Stimulated activated memory B cell treated with anti-CD40 and anti-IgM and Interleukin-4, amounts not matched to agents 10 μg/mL and 1 μg/mL and 100 μg/mL, for 72 hours (primary cell): ENCODE data around the gene KRTAP10-5.
A peak's percentile ranks its signal among the peaks of the same experiment; 100 is the strongest.
"Not testable (repeated sequence)": the region's sequence is repeated elsewhere in the genome, so short reads cannot be mapped to it uniquely, and the experiment has no call there.

Experiments
- ATAC-seq: fragments of 150-1000 bp; cut with Tn5 transposase; 2 replicates; pipeline ENCODE4 v1.10.0; 2021
- H3K27ac Mint-ChIP-seq: one replicate; pipeline ENCODE4 v1.8.0; 2022; ENCODE audit warnings: mild to moderate bottlenecking, mixed read lengths
- H3K27me3 Mint-ChIP-seq: one replicate; pipeline ENCODE4 v1.8.0; 2022; ENCODE audit warnings: mixed read lengths
- H3K36me3 Mint-ChIP-seq: one replicate; pipeline ENCODE4 v1.8.0; 2022; ENCODE audit warnings: mixed read lengths
- H3K4me1 Mint-ChIP-seq: one replicate; pipeline ENCODE4 v1.8.0; 2022; ENCODE audit warnings: mixed read lengths
- H3K4me3 Mint-ChIP-seq: one replicate; pipeline ENCODE4 v1.8.0; 2022; ENCODE audit warnings: mild to moderate bottlenecking, moderate library complexity, mixed read lengths
- H3K9me3 Mint-ChIP-seq: one replicate; pipeline ENCODE4 v1.8.0; 2022; ENCODE audit warnings: mixed read lengths

Gene KRTAP10-5

GRCh38 chr21:44589094-44589493, 8.7 kb upstream of the KRTAP10-5 start:
- Mint-ChIP-seq H3K27ac (no peak overlapping the region), H3K27me3 (peaks cover 67% of the 10 kb centered on the region), H3K4me3 (no peak overlapping the region), H3K9me3 (peaks cover 5% of the 10 kb centered on the region), H3K36me3 (no peaks in the 10 kb centered on the region), H3K4me1 (no peaks in the 10 kb centered on the region)
- ATAC-seq, result no peak

GRCh38 chr21:44585892-44586291, 5.5 kb upstream of the KRTAP10-5 start:
- H3K36me3 Mint-ChIP-seq, result peaks cover 13% of the 10 kb centered on the region
- no peak for ATAC-seq
- H3K4me1 Mint-ChIP-seq, result no peaks in the 10 kb centered on the region
- peaks cover 17% of the 10 kb centered on the region for H3K9me3 Mint-ChIP-seq
- H3K4me3 Mint-ChIP-seq, result no peak overlapping the region
- peaks cover 74% of the 10 kb centered on the region for H3K27me3 Mint-ChIP-seq
- H3K27ac Mint-ChIP-seq, result no peak overlapping the region

DNA sequence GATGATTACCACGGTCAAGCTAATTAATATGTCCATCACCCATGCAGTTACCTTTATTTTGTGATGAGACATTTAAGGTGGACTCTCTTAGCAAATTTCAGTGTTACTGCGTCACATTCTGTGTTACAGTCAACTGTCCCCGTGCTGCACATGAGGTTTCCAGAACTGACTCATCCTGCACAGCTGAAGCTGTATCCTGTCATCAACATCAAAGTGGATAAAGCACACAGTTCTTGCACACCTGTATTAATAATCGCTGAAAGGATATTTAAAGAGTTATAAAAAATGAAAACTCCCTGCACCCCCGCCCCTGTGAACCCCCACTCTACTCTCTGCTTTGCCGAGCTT, 3.4 kb upstream of the KRTAP10-5 start:
- ATAC-seq, result no peak
- no peak overlapping the region for H3K27ac Mint-ChIP-seq

GRCh38 chr21:44583089-44583799, 2.8 kb upstream of the KRTAP10-5 start:
- no peak for ATAC-seq
- Mint-ChIP-seq H3K27ac (no peak overlapping the region), H3K36me3 (peaks cover 19% of the 10 kb centered on the region), H3K27me3 (peaks cover 72% of the 10 kb centered on the region), H3K4me1 (no peaks in the 10 kb centered on the region), H3K4me3 (no peak overlapping the region), H3K9me3 (peaks cover 22% of the 10 kb centered on the region)

More for the DNA sequence above, 3.4 kb upstream of the KRTAP10-5 start:
- no peaks in the 10 kb centered on the region for H3K4me1 Mint-ChIP-seq
- no peak overlapping the region for H3K4me3 Mint-ChIP-seq
- peaks cover 21% of the 10 kb centered on the region for H3K9me3 Mint-ChIP-seq
- H3K27me3 Mint-ChIP-seq, result peaks cover 72% of the 10 kb centered on the region
- peaks cover 19% of the 10 kb centered on the region for H3K36me3 Mint-ChIP-seq

DNA sequence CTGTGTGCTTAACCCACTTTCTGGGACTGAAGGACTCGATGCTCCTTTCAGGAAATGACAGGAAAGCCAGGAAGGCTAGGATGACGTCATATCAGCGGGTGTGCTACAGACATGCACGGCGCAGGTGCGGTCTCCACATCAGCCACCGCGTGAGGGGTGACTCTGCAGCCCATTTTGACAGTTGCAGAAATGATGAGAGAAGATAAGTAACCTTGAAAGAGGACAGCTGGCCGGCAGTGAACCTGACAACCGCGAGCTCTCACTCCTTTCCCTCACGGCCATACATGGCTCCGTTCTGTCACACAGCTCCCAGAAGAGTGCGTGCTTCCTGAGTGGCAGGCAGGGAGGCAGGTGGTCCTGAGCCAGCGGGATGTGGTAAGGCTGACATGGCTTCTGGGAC, 1.7 kb upstream of the KRTAP10-5 start:
- no peak overlapping the region for H3K4me3 Mint-ChIP-seq
- H3K36me3 Mint-ChIP-seq, result peaks cover 19% of the 10 kb centered on the region
- H3K9me3 Mint-ChIP-seq, result peaks cover 31% of the 10 kb centered on the region
- H3K27ac Mint-ChIP-seq, result no peak overlapping the region
- no peaks in the 10 kb centered on the region for H3K4me1 Mint-ChIP-seq
- no peak for ATAC-seq
- peaks cover 64% of the 10 kb centered on the region for H3K27me3 Mint-ChIP-seq

- H3K4me3 Mint-ChIP-seq, result no peak overlapping the region
- no peak overlapping the region for H3K27ac Mint-ChIP-seq
- no peaks in the 10 kb centered on the region for H3K4me1 Mint-ChIP-seq
- peaks cover 34% of the 10 kb centered on the region for H3K9me3 Mint-ChIP-seq
- ATAC-seq, result no peak
- H3K27me3 Mint-ChIP-seq, result peaks cover 55% of the 10 kb centered on the region
- peaks cover 19% of the 10 kb centered on the region for H3K36me3 Mint-ChIP-seq
Measured at GRCh38 chr21:44581158-44581557, 754 bp upstream of the KRTAP10-5 start.

DNA sequence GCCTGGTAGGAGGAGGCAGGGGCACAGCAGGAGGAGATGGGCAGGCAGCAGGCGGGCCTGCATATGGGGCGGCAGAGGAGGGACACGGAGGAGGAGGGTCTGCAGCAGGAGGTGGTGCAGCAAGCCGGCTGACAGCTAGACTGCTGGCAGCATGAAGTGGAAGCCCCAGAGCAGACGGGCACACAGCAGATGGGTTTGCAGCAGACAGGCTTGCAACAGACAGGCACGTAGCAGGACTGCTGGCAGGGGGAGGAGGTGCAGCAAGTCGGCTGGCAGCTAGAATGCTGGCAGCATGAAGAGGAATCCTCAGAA, 615 bp downstream of the KRTAP10-5 start:
- Mint-ChIP-seq H3K4me1 (peaks cover 4% of the 10 kb centered on the region), H3K27ac (no peak overlapping the region), H3K4me3 (no peak overlapping the region), H3K36me3 (peaks cover 23% of the 10 kb centered on the region), H3K9me3 (peaks cover 36% of the 10 kb centered on the region), H3K27me3 (peaks cover 55% of the 10 kb centered on the region)
- no peak for ATAC-seq

- Mint-ChIP-seq H3K36me3 (peaks cover 23% of the 10 kb centered on the region), H3K4me3 (no peak overlapping the region), H3K9me3 (peaks cover 36% of the 10 kb centered on the region), H3K27ac (no peak overlapping the region), H3K27me3 (peaks cover 55% of the 10 kb centered on the region), H3K4me1 (peaks cover 9% of the 10 kb centered on the region)
- ATAC-seq, result peak; percentile 41
Measured at GRCh38 chr21:44579056-44579832, 1.2 kb downstream of the KRTAP10-5 start.

DNA sequence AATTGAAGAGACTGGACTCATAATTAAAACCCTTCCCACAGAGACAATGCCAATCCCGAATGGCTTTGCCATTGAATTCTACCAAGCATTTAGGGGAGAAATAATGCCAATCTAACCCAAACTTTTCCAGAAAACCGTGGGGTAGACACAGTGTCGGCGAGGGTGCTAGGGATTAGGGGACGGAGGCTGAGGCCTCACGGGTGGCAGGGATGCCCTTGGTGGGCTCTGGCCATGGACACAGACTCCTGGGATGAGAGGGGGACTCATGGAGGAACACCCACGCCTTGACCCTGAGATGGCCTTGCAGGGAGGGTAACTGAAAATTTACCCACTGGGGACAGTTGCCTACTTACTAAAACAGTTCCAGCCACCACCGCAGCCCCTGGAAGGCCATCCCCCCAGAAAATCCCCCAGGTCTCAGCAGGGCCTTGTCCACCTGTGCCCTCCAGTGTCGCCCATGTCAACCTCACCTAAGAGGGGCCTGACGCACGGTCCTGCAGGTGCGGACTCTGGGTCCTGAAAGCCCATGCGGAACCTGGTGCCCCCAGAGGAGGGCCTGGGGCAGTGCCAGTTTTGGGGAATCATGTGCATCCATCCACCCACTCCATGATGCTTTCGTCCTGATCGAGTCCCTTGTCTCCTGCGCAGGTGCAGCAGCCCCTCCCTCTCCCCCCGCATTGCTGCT, 1.9 kb downstream of the KRTAP10-5 start:
- peaks cover 36% of the 10 kb centered on the region for H3K9me3 Mint-ChIP-seq
- peaks cover 55% of the 10 kb centered on the region for H3K27me3 Mint-ChIP-seq
- no peak overlapping the region for H3K4me3 Mint-ChIP-seq
- H3K4me1 Mint-ChIP-seq, result peaks cover 11% of the 10 kb centered on the region
- peaks cover 23% of the 10 kb centered on the region for H3K36me3 Mint-ChIP-seq
- peak; percentile 20 for ATAC-seq
- no peak overlapping the region for H3K27ac Mint-ChIP-seq

- Mint-ChIP-seq H3K27me3 (peaks cover 66% of the 10 kb centered on the region), H3K36me3 (peaks cover 10% of the 10 kb centered on the region), H3K27ac (no peak overlapping the region), H3K4me3 (no peak overlapping the region), H3K4me1 (peaks cover 11% of the 10 kb centered on the region), H3K9me3 (peaks cover 29% of the 10 kb centered on the region)
- ATAC-seq, result no peak
Measured at GRCh38 chr21:44576025-44576420, 4.4 kb downstream of the KRTAP10-5 start.

- Mint-ChIP-seq H3K4me3 (no peak overlapping the region), H3K27ac (no peak overlapping the region)
Measured at GRCh38 chr21:44575307-44576024, 4.9 kb downstream of the KRTAP10-5 start.

DNA sequence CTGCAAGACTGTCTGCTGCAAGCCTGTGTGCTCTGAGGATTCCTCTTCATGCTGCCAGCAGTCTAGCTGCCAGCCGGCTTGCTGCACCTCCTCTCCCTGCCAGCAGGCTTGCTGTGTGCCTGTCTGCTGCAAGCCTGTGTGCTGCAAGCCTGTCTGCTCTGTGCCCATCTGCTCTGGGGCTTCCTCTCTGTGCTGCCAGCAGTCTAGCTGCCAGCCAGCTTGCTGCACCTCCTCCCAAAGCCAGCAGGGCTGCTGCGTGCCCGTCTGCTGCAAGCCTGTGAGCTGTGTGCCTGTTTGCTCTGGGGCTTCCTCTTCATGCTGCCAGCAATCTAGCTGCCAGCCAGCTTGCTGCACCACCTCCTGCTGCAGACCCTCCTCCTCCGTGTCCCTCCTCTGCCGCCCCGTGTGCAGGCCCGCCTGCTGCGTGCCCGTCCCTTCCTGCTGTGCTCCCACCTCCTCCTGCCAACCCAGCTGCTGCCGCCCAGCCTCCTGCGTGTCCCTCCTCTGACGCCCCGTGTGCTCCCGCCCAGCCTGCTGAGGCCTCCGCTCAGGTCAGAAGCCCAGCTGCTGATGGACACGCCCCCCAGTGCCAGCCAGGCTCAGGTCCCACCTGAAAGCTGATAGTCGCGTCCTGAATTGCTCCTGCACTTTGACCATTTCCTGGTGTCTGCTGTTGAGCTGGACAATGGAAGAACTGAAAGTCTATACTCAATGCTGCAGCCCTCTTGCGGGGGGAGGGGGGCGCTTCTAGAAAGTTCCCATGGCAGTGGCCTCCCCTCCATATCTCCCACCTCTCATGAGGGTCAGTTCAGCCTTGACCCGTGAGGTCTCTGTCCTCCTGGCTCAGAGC, 5.7 kb downstream of the KRTAP10-5 start:
- Mint-ChIP-seq H3K4me3 (no peak overlapping the region), H3K27ac (no peak overlapping the region)

More at GRCh38 chr21:44575307-44576024, 4.9 kb downstream of the KRTAP10-5 start:
- Mint-ChIP-seq H3K9me3 (peaks cover 28% of the 10 kb centered on the region), H3K27me3 (peaks cover 69% of the 10 kb centered on the region), H3K4me1 (peaks cover 11% of the 10 kb centered on the region), H3K36me3 (peaks cover 10% of the 10 kb centered on the region)
- ATAC-seq, result no peak

DNA sequence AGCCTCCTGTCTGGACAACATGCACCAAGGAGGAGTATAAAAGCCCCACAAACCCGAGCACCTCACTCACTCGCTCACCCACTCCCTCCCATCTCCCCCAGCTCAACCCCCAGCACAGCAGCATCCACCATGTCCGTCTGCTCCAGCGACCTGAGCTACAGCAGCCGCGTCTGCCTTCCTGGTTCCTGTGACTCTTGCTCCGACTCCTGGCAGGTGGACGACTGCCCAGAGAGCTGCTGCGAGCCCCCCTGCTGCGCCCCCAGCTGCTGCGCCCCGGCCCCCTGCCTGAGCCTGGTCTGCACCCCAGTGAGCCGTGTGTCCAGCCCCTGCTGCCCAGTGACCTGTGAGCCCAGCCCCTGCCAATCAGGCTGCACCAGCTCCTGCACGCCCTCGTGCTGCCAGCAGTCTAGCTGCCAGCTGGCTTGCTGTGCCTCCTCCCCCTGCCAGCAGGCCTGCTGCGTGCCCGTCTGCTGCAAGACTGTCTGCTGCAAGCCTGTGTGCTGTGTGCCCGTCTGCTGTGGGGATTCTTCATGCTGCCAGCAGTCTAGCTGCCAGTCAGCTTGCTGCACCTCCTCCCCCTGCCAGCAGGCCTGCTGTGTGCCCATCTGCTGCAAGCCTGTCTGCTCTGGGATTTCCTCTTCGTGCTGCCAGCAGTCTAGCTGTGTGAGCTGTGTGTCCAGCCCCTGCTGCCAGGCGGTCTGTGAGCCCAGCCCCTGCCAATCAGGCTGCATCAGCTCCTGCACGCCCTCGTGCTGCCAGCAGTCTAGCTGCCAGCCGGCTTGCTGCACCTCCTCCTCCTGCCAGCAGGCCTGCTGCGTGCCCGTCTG, 6.6 kb downstream of the KRTAP10-5 start, which contains the start of gene KRTAP10-4:
Gene KRTAP10-4 (plus strand): TSS at position 100 of the 827 bp plus-strand sequence. CDS start 30 bp downstream, at position 130.
- Mint-ChIP-seq H3K27me3 (peaks cover 71% of the 10 kb centered on the region), H3K4me1 (peaks cover 15% of the 10 kb centered on the region), H3K9me3 (peaks cover 23% of the 10 kb centered on the region)
- ATAC-seq, H3K27ac Mint-ChIP-seq, H3K4me3 Mint-ChIP-seq, H3K36me3 Mint-ChIP-seq: not testable (repeated sequence)

More for the DNA sequence above, 5.7 kb downstream of the KRTAP10-5 start:
- Mint-ChIP-seq H3K9me3 (peaks cover 23% of the 10 kb centered on the region), H3K27me3 (peaks cover 71% of the 10 kb centered on the region), H3K36me3 (peaks cover 4% of the 10 kb centered on the region), H3K4me1 (peaks cover 11% of the 10 kb centered on the region)
- no peak for ATAC-seq
